GM23338 (cell line): ENCODE data around the gene APBA2. TPM values are rescaled to one million over a fixed set of nuclear protein-coding genes. Genes with fewer than 3 reads are reported as not detected.

Experiments used
- ATAC-seq: fragments of 200-7000 bp; cut with Tn5 transposase; 3 replicates; pipeline ENCODE4 v1.9.1; 2020
- DNase-seq: peaks from one replicate; pipeline ENCODE4 v3.0.0-alpha.2; 2015; ENCODE audit warnings: low spot score
- H2AFZ ChIP-seq: fragments of 200-600 bp; sonication (generic); 2 replicates; pipeline ENCODE4 v1.8.0; 2016; ENCODE audit warnings: antibody characterized with exemption, mild to moderate bottlenecking, moderate library complexity
- H3F3A ChIP-seq: fragments of 200-600 bp; sonication (generic); replicated peaks from 2 replicates; pipeline ENCODE4 v1.8.0; 2017; ENCODE audit warnings: antibody characterized with exemption, mixed run types, low read depth
- H3K27ac ChIP-seq: fragments of 200-600 bp; sonication (generic); 2 replicates; pipeline ENCODE4 v1.6.1; 2016; ENCODE audit warnings: low read depth
- H3K27me3 ChIP-seq: fragments of 200-600 bp; sonication (generic); 2 replicates; pipeline ENCODE4 v1.8.0; 2016; ENCODE audit warnings: mild to moderate bottlenecking, mixed run types, moderate library complexity; ENCODE audit not compliant: insufficient read depth
- H3K36me3 ChIP-seq: fragments of 200-600 bp; sonication (generic); 2 replicates; pipeline ENCODE4 v1.8.0; 2016; ENCODE audit warnings: mild to moderate bottlenecking; ENCODE audit not compliant: insufficient read depth
- H3K4me1 ChIP-seq: fragments of 200-600 bp; sonication (generic); 2 replicates; pipeline ENCODE4 v1.8.0; 2016; ENCODE audit warnings: mild to moderate bottlenecking, moderate library complexity; ENCODE audit not compliant: insufficient read depth
- H3K4me2 ChIP-seq: fragments of 200-600 bp; sonication (generic); 2 replicates; pipeline ENCODE4 v1.7.1; 2017; ENCODE audit warnings: mixed run types
- H3K4me3 ChIP-seq: fragments of 200-600 bp; sonication (generic); 2 replicates; pipeline ENCODE4 v1.6.1; 2016; ENCODE audit warnings: mixed run types
- H3K79me2 ChIP-seq: fragments of 200-600 bp; sonication (generic); replicated peaks from 2 replicates; pipeline ENCODE4 v1.8.0; 2017; ENCODE audit warnings: mild to moderate bottlenecking; ENCODE audit not compliant: insufficient read depth
- H3K9me2 ChIP-seq: fragments of 200-600 bp; sonication (generic); 2 replicates; pipeline ENCODE4 v1.8.0; 2017; ENCODE audit not compliant: insufficient read depth
- H4K20me1 ChIP-seq: fragments of 200-600 bp; sonication (generic); replicated peaks from 2 replicates; pipeline ENCODE4 v1.8.0; 2017; ENCODE audit warnings: mild to moderate bottlenecking; ENCODE audit not compliant: insufficient read depth
- H3K27ac Mint-ChIP-seq: 2 replicates; pipeline ENCODE4 v1.8.0; 2020; ENCODE audit warnings: inconsistent platforms, mild to moderate bottlenecking, moderate library complexity, mixed read lengths
- H3K27me3 Mint-ChIP-seq: 3 replicates; pipeline ENCODE4 v1.8.0; 2022; ENCODE audit warnings: low read depth, mild to moderate bottlenecking, moderate library complexity, mixed read lengths, inconsistent platforms; ENCODE audit not compliant: insufficient read depth, poor library complexity
- H3K36me3 Mint-ChIP-seq: 3 replicates; pipeline ENCODE4 v1.8.0; 2021; ENCODE audit warnings: low read depth, mild to moderate bottlenecking, inconsistent platforms, moderate library complexity, mixed read lengths
- H3K4me1 Mint-ChIP-seq: 3 replicates; pipeline ENCODE4 v1.8.0; 2020; ENCODE audit warnings: mild to moderate bottlenecking, inconsistent platforms, mixed read lengths
- H3K4me3 Mint-ChIP-seq: 3 replicates; pipeline ENCODE4 v1.8.0; 2021; ENCODE audit warnings: moderate library complexity, mild to moderate bottlenecking, inconsistent platforms, mixed read lengths
- H3K9me3 Mint-ChIP-seq: 3 replicates; pipeline ENCODE4 v1.8.0; 2020; ENCODE audit warnings: moderate library complexity, mild to moderate bottlenecking, inconsistent platforms, mixed read lengths
- CREB1 ChIP-seq: fragments of 250-450 bp; sonication (Bioruptor Pico); IDR thresholded peaks from 2 replicates; pipeline ENCODE4 v1.5.0; 2020; ENCODE audit warnings: low read depth, mild to moderate bottlenecking, moderate library complexity
- CTCF ChIP-seq, 2 experiments: fragments of 200-600 bp in 1 of 2; sonication (generic) in 1 of 2; conservative IDR thresholded peaks; 2 replicates each; pipeline versions ENCODE4 v1.5.1 to v1.6.1; 2016 to 2017; ENCODE audit warnings: antibody characterized with exemption in 2 of 2, low read depth in 2 of 2, mild to moderate bottlenecking in 2 of 2, moderate library complexity in 1 of 2
- ETS1 ChIP-seq: IDR thresholded peaks from 2 replicates; pipeline ENCODE4 v1.6.1; 2016; ENCODE audit warnings: antibody characterized with exemption
- EZH2 ChIP-seq: fragments of 200-600 bp; sonication (generic); IDR thresholded peaks from one replicate; pipeline ENCODE4 v1.8.0; 2017; ENCODE audit warnings: antibody characterized with exemption, mild to moderate bottlenecking, low read depth; ENCODE audit not compliant: unreplicated experiment
- EZH2phosphoT487 ChIP-seq: fragments of 200-600 bp; sonication (generic); IDR thresholded peaks from one replicate; pipeline ENCODE4 v1.8.1; 2018; ENCODE audit warnings: antibody characterized with exemption; ENCODE audit not compliant: unreplicated experiment
- JUNB ChIP-seq: IDR thresholded peaks from one replicate; pipeline ENCODE4 v1.6.1; 2016; ENCODE audit warnings: antibody characterized with exemption; ENCODE audit not compliant: unreplicated experiment
- NANOG ChIP-seq: IDR thresholded peaks from 2 replicates; pipeline ENCODE4 v1.6.1; 2016; ENCODE audit warnings: antibody characterized with exemption, borderline replicate concordance
- POLR2AphosphoS5 ChIP-seq: IDR thresholded peaks from 2 replicates; pipeline ENCODE4 v1.6.1; 2016; ENCODE audit warnings: antibody characterized with exemption, low read depth
- REST ChIP-seq: IDR thresholded peaks from one replicate; pipeline ENCODE4 v1.6.1; 2018; ENCODE audit warnings: antibody characterized with exemption; ENCODE audit not compliant: unreplicated experiment
- STAT1 ChIP-seq: IDR thresholded peaks from one replicate; pipeline ENCODE4 v1.6.1; 2016; ENCODE audit warnings: antibody characterized with exemption; ENCODE audit not compliant: unreplicated experiment
- ZNF114 ChIP-seq: fragments of 250-450 bp; sonication (Bioruptor Pico); IDR thresholded peaks from 2 replicates; pipeline ENCODE4 v1.5.0; 2020; ENCODE audit warnings: mild to moderate bottlenecking, moderate library complexity
- polyA plus RNA-seq: library from polyadenylated mRNA; unstranded; fragments of >200 nt; fragmentation: Nextera tagmentation; extraction: Ambion mirVana; gene quantifications from 2 replicates; pipeline ENCODE4 v1.2.1, GENCODE V29; 2016
- total RNA-seq: library from RNA; depleted of rRNA; stranded (reverse); fragments of >200 nt; shearing (Covaris generic); gene quantifications from 2 replicates; pipeline ENCODE4 v1.2.3, GENCODE V29; 2014

The APBA2 gene
- total and polyA plus RNA-seq, 2 experiments from 2014 or later, result 5.9 to 24.7 TPM

- H3K27me3 Mint-ChIP-seq, result peaks cover 5% of the 10 kb centered on the region
- H3K9me3 Mint-ChIP-seq, result no peaks in the 10 kb centered on the region; the same call in 2 of the 3 replicates
- H3K4me1 Mint-ChIP-seq, result peaks cover 21% of the 10 kb centered on the region
- Histone ChIP-seq H3K4me2 (no peak overlapping the region), H4K20me1 (no peaks in the 10 kb centered on the region), H3K4me3 (no peak overlapping the region), H2AFZ (no peak overlapping the region), H3K36me3 (no peaks in the 10 kb centered on the region), H3F3A (no peaks in the 10 kb centered on the region), H3K4me1 (peaks cover 7% of the 10 kb centered on the region; the same call in 1 of the 2 replicates), H3K27ac (no peak overlapping the region), H3K27me3 (no peaks in the 10 kb centered on the region), H3K9me2 (no peaks in the 10 kb centered on the region; the same call in 1 of the 2 replicates), H3K79me2 (no peaks in the 10 kb centered on the region)
- H3K27ac Mint-ChIP-seq, result 0 out of 2 replicates have a peak overlapping the region, but pooled peaks have one; percentile 51
- no peak overlapping the region for H3K4me3 Mint-ChIP-seq
- no peaks in the 10 kb centered on the region; the same call in 2 of the 3 replicates for H3K36me3 Mint-ChIP-seq
- TF ChIP-seq STAT1 (no peak), CREB1 (CRISPR knock-in tag) (no peak), ZNF114 (CRISPR knock-in tag) (no peak), NANOG (no peak)
- ATAC-seq (peak; percentile 65), DNase-seq (no peak)
Observed at GRCh38 chr15:28954466-28955159, 68.8 kb downstream of the APBA2 start.

GRCh38 chr15:28955160-28955992, 69.6 kb downstream of the APBA2 start:
- no peak for DNase-seq
- TF ChIP-seq EZH2phosphoT487, result no peak
- TF ChIP-seq POLR2AphosphoS5, result no peak
- TF ChIP-seq JUNB, result no peak
- no peak for TF ChIP-seq CREB1 (CRISPR knock-in tag)
- no peak for TF ChIP-seq ETS1
- TF ChIP-seq REST, result no peak
- no peak for TF ChIP-seq EZH2
- no peak for TF ChIP-seq CTCF (conservative IDR thresholded peaks at IDR 0.05; ENCODE audit: low read depth in 2 of 2)
- TF ChIP-seq ZNF114 (CRISPR knock-in tag), result no peak

More at GRCh38 chr15:28955160-28955992, 69.6 kb downstream of the APBA2 start:
- no peaks in the 10 kb centered on the region for H3K79me2 ChIP-seq
- no peak overlapping the region for H3K4me2 ChIP-seq
- no peaks in the 10 kb centered on the region; the same call in 1 of the 2 replicates for H3K9me2 ChIP-seq
- no peak overlapping the region for H3K4me3 Mint-ChIP-seq
- H2AFZ ChIP-seq, result no peak overlapping the region
- H3F3A ChIP-seq, result no peaks in the 10 kb centered on the region
- H3K27me3 Mint-ChIP-seq, result peaks cover 5% of the 10 kb centered on the region
- H3K4me1 Mint-ChIP-seq, result peaks cover 21% of the 10 kb centered on the region
- H4K20me1 ChIP-seq, result no peaks in the 10 kb centered on the region
- H3K27ac Mint-ChIP-seq, result 0 out of 2 replicates have a peak overlapping the region, but pooled peaks have one; percentile 51
- no peaks in the 10 kb centered on the region for H3K36me3 ChIP-seq
- peaks cover 7% of the 10 kb centered on the region; the same call in 1 of the 2 replicates for H3K4me1 ChIP-seq
- no peaks in the 10 kb centered on the region; the same call in 2 of the 3 replicates for H3K36me3 Mint-ChIP-seq
- peak; percentile 49 for ATAC-seq
- no peak overlapping the region for H3K4me3 ChIP-seq
- no peaks in the 10 kb centered on the region for H3K27me3 ChIP-seq
- H3K9me3 Mint-ChIP-seq, result no peaks in the 10 kb centered on the region; the same call in 2 of the 3 replicates
- H3K27ac ChIP-seq, result no peak overlapping the region
